Psoas muscle (tissue), 8 donors: ENCODE data around the gene NOTCH1. TPM values are rescaled to one million over a fixed set of nuclear protein-coding genes. Genes with fewer than 3 reads are reported as not detected.

ENCODE experiments used
- ATAC-seq, 4 donors: fragments of 200-7000 bp; cut with Tn5 transposase; one replicate each; pipeline ENCODE4 v1.9.1; 2020; ENCODE audit warnings: moderate library complexity in 3 of 4, mild to moderate bottlenecking in 2 of 4
- DNase-seq, 2 donors: peaks; one replicate each; pipeline ENCODE4 v3.0.0-alpha.2; 2020
- H3K27ac ChIP-seq: fragments of 200-600 bp; one replicate; pipeline ENCODE4 v1.8.0; 2022
- H3K27me3 ChIP-seq, 3 donors: fragments of 200-600 bp in 1 of 3; one replicate each; pipeline versions ENCODE4 v1.6.1 to v1.8.0; 2013 to 2022; ENCODE audit warnings: low read length in 2 of 3, mild to moderate bottlenecking in 2 of 3, moderate library complexity in 1 of 3; ENCODE audit not compliant: insufficient read depth in 3 of 3
- H3K36me3 ChIP-seq, 2 donors: fragments of 200-600 bp in 1 of 2; one replicate each; pipeline versions ENCODE4 v1.6.1 to v1.8.0; 2013 to 2022; ENCODE audit warnings: low read depth in 1 of 2, mild to moderate bottlenecking in 1 of 2, moderate library complexity in 1 of 2; ENCODE audit not compliant: insufficient read depth in 1 of 2
- H3K4me1 ChIP-seq: fragments of 200-600 bp; one replicate; pipeline ENCODE4 v1.8.0; 2022
- H3K4me3 ChIP-seq: fragments of 200-600 bp; one replicate; pipeline ENCODE4 v1.8.0; 2022; ENCODE audit warnings: mild to moderate bottlenecking
- H3K9me3 ChIP-seq: fragments of 200-600 bp; one replicate; pipeline ENCODE4 v1.8.0; 2022
- WGBS, 3 donors: extraction: QIAGEN DNeasy Blood & Tissue Kit; methylation state at CpG; one replicate each; pipeline versions ENCODE4 v1.1.6 to v1.1.7; 2013; 5-methylcytosine and 5-hydroxymethylcytosine counted together
- intact Hi-C, 2 donors: fragments of 100-400 bp; cut with DNase I; formaldehyde crosslinking; loops; one replicate each; pipeline versions ENCODE4 v1.11.0 to v1.14.2; 2022
- polyA plus RNA-seq, 3 donors: library from polyadenylated mRNA; stranded (reverse); fragments of 200-250 nt; gene quantifications; one replicate each; pipeline ENCODE4 v1.2.3, GENCODE V29; 2013
- total RNA-seq, 4 donors: library from RNA; stranded (reverse); fragmentation: NEBNext Ultra II Directional in 2 of 4; extraction: Animal tissue kit (Norgen Biotek cat#: 25700) in 2 of 4; gene quantifications; one replicate each; pipeline versions ENCODE4 v1.2.1 to v1.2.4, GENCODE V29; 2021 to 2023
- TF ChIP-seq, protein P1 (sequence below): fragments of 200-600 bp; IDR thresholded peaks from one replicate; pipeline ENCODE4 v1.8.0; 2022; ENCODE audit warnings: antibody characterized with exemption
- donor health status: healthy with polysubstance abuse.
- donor health status: DM: no; HTN: no; CAD: no; lungs with moderate emphysema.
- donor health status: Bipolar disorder and iron deficiency.
- donor health status: healthy.
- donor health status: DM: yes; HTN: yes; CAD: no.
- donor health status: DM: no; HTN: no; CAD: no.
- donor health status: DM: no; HTN: no; CAD: no.
- donor health status: DM: yes; HTN: yes; CAD: no.

NOTCH1 gene
- total and polyA plus RNA-seq, 7 donors: 1.8 to 15.4 (median 8.7) TPM

DNA sequence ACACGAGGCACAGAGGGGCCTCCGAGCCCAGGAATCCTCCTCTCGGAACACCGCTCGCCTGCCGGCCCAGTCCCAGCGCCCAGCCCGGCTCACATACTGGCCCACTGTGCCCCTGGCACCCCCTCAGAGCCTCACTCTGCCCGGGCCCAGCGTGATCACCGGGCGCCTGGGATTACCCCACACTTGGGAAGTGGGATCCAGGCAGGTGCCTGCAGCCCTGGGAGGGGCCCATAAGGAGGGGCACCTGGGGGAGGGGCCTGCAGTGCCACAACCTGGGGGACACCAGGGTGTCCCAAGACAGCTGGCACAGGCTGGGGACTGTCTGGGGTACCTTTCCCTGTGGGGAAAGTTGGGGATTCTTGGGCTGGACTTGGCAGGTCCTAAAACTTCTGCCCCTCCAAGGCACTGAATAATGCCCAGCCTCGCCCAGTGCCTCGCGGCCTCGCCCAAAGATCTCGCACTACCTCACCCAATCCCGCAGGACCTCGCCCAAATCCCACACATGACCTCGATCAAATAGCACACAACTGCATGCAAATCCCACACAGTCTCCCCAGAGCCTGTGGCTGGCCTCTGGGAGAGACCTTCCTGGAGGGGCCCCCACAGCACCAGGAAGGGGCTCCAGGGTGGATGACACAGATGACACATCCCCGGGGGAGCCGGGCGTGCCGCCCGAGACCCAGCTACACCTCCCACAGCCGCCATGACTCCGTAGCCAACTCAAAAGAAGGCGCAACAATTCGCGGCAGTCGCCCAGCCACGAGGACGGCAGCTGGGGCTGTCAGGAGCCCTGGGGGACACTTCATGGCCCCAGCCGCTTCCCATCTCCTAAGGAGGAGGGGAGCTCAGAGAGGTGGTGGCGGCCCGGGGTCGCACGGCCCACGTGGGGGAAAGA, 13.7 kb downstream of the NOTCH1 start:
- intact Hi-C loops: loop anchor here in 1 of 2 donors (5.0 kb wide), 1 partner anchor 35 kb away; no protein-coding TSS in a partner anchor
- Histone ChIP-seq H3K4me3 (peak overlapping the region; percentile 38), H3K36me3 (peaks cover 0 to 4% of the 10 kb centered on the region in 2 donors), H3K9me3 (no peaks in the 10 kb centered on the region), H3K4me1 (peaks cover 37% of the 10 kb centered on the region), H3K27me3 (peaks cover 0 to 3% (median 0%) of the 10 kb centered on the region in 3 donors), H3K27ac (peak overlapping the region; percentile 16)
- DNase-seq: no peak
- no peak for ATAC-seq
- WGBS, 3 donors: 63 to 70% (median 64%) methylated on average over 34 to 39 of the region's 39 CpGs
- TF ChIP-seq, protein P1, sequence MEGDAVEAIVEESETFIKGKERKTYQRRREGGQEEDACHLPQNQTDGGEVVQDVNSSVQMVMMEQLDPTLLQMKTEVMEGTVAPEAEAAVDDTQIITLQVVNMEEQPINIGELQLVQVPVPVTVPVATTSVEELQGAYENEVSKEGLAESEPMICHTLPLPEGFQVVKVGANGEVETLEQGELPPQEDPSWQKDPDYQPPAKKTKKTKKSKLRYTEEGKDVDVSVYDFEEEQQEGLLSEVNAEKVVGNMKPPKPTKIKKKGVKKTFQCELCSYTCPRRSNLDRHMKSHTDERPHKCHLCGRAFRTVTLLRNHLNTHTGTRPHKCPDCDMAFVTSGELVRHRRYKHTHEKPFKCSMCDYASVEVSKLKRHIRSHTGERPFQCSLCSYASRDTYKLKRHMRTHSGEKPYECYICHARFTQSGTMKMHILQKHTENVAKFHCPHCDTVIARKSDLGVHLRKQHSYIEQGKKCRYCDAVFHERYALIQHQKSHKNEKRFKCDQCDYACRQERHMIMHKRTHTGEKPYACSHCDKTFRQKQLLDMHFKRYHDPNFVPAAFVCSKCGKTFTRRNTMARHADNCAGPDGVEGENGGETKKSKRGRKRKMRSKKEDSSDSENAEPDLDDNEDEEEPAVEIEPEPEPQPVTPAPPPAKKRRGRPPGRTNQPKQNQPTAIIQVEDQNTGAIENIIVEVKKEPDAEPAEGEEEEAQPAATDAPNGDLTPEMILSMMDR: no peak

GRCh38 chr9:136531186-136531903, 14.5 kb downstream of the NOTCH1 start:
- Histone ChIP-seq H3K36me3 (peaks cover 0 to 4% of the 10 kb centered on the region in 2 donors), H3K27me3 (peaks cover 0 to 3% (median 0%) of the 10 kb centered on the region in 3 donors), H3K4me3 (peak overlapping the region; percentile 38), H3K27ac (no peak overlapping the region), H3K4me1 (peaks cover 43% of the 10 kb centered on the region), H3K9me3 (no peaks in the 10 kb centered on the region)
- TF ChIP-seq, protein P1: no peak
- intact Hi-C loops: loop anchor here in 1 of 2 donors (5.0 kb wide), 1 partner anchor 34 kb away; no protein-coding TSS in a partner anchor
- 65 to 75% (median 71%) methylated on average over 31 to 37 of the region's 37 CpGs for WGBS, 3 donors
- DNase-seq: no peak
- no peak for ATAC-seq

- WGBS, 3 donors: 44 to 53% (median 52%) methylated on average over 20 of the region's 20 CpGs
- peaks cover 51% of the 10 kb centered on the region for H3K4me1 ChIP-seq
- intact Hi-C loops: loop anchor here in 1 of 2 donors (5.0 kb wide), 1 partner anchor 33 kb away; no protein-coding TSS in a partner anchor
These were observed 15.3 kb downstream of the NOTCH1 start for GRCh38 chr9:136530461-136531089.

More at GRCh38 chr9:136530461-136531089, 15.3 kb downstream of the NOTCH1 start:
- no peak for DNase-seq
- H3K27me3 ChIP-seq: peaks cover 0 to 3% (median 0%) of the 10 kb centered on the region in 3 donors
- TF ChIP-seq, protein P1: no peak
- H3K27ac ChIP-seq: no peak overlapping the region
- H3K9me3 ChIP-seq: no peaks in the 10 kb centered on the region
- peaks cover 0 to 4% of the 10 kb centered on the region in 2 donors for H3K36me3 ChIP-seq
- H3K4me3 ChIP-seq: peak overlapping the region; percentile 38
- ATAC-seq: no peak
